Bone marrow (tissue), 2 donors: ENCODE measurements around the gene SOWAHC.

Source experiments
- DNase-seq, 2 donors: peaks; one replicate each; lab custom pipeline; 2025; lab: John Stamatoyannopoulos, UW

The SOWAHC gene

GRCh38 chr2:109646961-109647360 is 32.8 kb downstream of the SOWAHC start:
- no peak for DNase-seq

GRCh38 chr2:109647636-109648035 is 33.5 kb downstream of the SOWAHC start:
- no peak for DNase-seq

DNA sequence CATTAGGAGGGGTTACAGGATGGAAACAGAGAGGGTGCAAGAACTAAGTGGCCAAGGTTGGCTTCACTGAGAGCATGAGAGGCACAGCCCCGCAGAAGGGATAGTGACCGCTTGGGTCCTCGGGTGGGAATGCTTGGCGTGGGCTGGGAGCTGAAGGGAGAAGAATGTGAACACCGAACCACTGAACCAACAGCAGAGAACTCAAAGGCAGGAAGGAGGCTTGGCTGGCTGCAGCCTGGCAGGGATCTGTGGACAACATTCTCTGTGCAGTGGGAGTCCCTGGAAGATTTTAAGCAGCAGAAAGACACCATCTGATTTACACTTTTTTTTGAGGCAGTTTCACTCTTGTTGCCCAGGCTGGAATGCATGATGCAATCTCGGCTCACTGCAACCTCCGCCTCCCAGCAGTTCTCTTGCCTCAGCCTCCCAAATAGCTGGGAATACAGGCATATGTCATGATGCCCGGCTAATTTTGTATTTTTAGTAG is 33.9 kb downstream of the SOWAHC start:
- DNase-seq, result no peak

- no peak for DNase-seq
Measured at GRCh38 chr2:109649736-109650695, 35.9 kb downstream of the SOWAHC start.

DNA sequence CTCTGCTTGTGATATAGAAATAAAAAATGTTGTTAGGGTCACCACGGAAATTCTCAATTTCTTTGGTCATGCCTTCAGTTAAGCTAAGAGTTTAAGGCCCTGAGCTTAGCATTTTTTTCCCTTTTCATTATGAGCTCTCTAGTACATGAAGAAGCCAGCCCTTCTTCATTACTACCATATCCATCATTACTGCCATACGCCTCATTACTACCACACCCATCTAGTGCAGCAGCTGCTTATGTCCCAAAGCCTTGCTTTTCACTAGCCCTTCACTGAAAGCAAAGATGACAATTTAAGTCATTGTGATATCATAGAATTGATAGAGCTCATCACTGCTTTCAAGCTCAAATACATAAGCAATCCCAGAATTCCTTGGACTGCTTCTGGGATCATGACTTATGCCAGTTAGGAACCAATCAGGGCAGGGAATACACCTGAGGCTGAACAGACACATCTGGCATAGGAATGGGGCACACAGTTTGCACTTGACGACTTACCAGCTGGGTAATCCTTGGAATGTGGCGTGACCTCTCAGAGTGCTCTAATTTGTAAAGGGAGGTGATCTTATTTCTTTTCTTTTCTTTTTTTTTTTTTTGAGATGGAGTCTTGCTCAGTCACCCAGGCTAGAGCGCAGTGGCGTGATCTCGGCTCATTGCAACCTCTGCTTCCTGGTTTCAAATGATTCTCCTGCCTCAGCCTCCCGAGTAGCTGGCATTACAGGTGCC is 40.3 kb downstream of the SOWAHC start:
- DNase-seq, result no peak

DNA sequence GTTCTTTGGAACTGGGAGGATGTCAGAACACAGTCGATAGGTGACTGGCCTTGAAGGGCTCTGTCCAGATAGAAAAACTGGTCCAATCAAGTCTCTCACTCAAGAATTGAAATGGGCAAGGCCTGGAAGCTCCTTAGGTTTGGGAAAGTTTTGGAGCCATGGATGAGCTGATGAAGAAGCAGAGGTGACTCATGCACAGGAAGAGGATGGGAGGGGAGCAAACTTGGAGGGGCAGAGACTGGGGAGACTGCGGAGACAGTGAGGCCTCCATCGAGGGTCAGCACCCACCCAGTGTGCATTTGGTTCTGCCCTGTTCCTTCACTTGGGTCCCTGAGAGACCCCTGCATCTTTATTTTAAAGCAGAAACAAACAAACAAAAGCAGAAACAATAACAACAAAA is 41.1 kb downstream of the SOWAHC start:
- no peak for DNase-seq

GRCh38 chr2:109659396-109660045 is 45.4 kb downstream of the SOWAHC start:
- no peak for DNase-seq

DNA sequence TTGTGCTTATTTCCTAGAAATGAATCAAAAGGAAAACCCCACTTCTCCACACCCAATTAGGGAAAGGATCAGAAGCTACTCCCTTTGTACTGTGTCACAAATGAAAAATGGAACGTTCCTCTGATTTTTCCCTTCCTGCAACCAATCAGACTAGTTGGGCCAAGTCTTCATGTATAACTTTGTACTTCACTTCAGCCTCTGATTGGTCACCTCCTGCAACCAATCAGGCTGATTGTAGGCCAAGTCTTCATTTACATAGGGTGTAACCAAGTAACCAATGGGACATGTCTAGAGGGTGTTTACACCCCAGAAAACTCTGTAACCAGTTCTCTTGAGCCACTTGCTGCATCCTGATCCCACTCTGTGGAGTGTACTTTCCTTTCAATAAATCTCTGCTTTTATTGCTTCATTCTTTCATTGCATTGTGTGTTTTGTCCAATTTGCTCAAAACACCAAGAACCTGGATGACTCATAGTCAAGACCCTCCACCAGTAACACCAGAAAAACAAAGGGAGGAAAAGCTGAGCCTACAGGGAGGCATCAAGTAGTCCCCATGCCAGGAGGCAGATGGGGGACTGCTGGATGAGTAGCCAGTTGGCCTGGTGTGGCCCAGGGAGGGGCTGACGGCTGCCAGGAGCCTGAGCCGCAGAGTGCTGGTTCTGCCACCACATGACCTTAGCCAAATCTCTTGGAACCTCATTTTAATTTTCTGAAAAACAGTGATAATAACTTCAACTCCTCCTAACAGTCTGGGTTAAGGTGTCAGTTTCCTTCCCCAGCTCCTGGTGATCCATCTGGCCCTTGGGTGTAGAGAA is 46.1 kb downstream of the SOWAHC start:
- DNase-seq, result no peak

GRCh38 chr2:109662889-109663288 is 48.7 kb downstream of the SOWAHC start:
- DNase-seq, result no peak

GRCh38 chr2:109663721-109664120 is 49.6 kb downstream of the SOWAHC start:
- DNase-seq, result no peak

- DNase-seq, result no peak
Measured at GRCh38 chr2:109666466-109666865, 52.3 kb downstream of the SOWAHC start.
